Measurements from ENCODE around the gene RPRD1B.
"Not testable (repeated sequence)": the region's sequence is repeated elsewhere in the genome, so short reads cannot be mapped to it uniquely, and the experiment has no call there.

RPRD1B gene

DNA sequence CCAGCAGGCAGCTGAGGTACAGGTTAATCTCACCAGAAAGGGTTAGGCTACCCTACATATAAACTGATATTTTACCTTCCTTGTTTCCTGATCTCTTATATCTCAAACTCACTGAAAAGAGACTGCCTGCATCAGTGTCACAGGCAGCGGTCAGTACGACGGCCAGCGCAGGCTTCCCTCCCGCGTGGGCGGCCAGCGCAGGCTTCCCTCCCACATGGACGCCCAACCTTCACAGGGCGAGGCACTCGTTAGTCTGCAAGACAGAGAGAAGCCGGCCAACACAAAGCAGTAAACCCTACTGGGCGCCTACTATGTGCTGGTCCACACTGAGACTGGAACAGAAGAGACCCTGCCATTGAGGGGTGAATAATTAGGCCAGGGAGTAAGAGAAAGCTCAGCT is 33.3 kb upstream of the RPRD1B start:
- no peak for DNase-seq

DNA sequence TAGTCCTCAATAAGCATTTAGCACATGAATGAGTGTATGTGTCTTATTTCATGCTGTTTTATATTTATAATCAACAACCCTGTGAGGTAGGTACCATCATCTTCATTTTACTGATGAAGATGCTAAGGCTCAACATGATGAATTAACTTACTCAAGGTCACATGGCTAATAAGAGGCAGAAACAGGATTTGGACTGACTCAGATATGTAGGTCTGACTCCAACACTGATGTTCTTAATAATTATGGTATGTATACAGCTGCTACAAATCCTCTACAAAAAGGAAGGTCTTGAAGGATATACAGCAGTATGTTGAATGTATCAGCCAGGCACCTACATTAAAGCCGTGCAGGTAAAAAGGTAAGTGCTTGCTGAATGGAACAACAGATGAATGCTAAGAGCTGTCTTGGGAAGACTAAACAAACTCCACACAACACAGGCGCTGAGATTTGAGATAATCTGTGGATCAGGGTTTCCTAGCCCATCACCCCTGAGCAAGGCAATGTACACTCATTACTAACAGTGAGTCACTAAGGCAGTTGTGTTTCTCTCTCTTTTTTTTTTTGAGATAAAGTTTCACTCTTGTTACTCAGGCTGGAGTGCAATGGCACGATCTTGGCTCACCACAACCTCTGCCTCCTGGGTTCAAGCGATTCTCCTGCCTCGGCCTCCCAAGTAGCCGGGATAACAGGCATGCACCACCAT is 32.2 kb upstream of the RPRD1B start:
- DNase-seq: no peak

DNA sequence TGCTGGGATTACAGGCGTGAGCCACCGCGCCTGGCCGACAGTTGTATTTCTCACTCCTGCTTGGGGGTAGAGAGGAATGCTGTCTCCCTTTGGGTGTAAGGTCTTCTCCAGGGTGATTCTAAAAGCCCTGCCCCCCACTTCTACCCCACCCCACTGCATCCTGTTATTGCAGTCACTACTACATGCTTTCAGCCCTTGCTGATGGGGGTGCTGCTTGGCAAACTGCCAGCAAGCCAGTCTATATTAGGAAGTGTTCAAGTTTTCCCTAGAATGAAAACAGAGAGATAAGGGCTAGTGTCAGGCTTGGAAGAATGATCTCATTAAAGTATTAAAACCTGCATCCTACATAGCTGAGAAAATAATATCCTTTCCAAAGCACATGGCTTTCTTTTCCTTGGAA is 31.6 kb upstream of the RPRD1B start:
- no peak for DNase-seq

DNA sequence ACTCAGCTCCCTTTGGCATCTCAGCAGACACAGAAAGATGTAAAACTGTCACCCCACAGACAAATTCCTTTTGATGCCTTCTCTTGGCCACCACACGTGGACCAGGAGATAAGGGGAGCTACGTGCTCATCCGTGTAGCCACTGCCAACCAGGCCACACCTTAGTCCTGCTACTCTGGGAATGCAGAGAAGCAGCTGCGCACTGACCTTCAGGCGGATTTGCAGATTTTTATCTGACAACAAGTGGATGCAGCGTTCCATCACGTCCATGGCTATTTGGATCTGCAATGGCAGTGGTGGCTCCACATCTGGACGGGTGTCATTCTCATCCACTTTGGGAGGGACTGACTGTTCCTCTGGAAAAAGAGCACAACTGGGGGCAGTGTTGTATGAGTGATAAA is 31.1 kb upstream of the RPRD1B start:
- no peak for DNase-seq

DNA sequence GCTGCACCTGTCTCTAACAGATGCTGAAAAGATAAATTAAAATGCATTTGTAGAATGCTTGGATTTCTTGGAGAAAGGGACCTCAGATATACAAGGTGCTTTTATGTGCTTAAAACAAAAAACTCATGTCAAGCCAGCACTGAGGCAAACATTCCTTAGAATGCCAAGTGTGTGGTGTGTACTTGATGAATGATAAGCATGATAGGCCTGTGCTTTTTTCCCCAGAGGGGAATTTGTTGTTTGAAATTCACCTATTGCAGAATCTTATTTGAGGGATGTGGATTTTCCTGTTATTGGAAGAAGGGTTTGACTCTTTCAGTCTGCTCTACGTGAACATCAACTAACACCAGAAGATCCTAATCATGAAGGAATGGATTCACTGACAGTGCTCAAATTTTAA is 29.1 kb upstream of the RPRD1B start:
- DNase-seq: no peak

DNA sequence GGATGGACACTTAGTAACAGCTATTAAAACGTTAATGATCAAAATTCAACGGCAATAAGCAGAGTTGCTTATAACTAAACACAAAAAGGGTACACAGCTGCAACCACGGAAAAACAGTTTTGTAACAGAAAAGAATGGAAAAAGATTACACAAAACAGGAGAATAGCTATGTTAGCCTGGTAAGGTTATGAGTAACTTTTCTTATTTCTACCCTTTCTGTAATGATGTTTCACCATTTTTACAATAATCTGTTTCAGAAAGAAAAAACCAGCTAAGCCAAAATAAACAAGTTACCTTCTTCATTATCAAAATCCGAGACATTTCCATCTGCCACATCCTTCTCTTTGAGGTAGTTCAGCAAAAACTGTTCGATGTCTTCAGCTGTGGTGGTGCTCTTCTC is 27.6 kb upstream of the RPRD1B start:
- DNase-seq: no peak

DNA sequence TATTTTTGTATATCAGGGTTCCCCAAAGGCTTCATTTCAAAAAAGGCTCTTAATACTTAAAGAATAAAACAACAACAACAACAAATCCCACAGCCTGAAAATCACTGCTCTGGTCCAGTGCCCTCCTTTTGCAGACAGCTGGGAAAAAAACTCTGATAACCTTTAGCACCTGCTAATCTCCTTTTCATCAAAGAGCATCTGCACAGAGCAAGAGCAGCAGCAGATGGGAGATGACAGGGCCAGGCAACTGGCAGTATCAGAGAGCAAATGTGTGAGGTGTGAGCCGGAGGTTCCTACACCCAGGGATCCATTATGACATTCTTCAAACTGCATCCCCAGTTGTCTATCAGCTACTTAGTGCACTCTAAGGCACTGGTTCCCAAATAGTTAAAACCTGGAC is 26.0 kb upstream of the RPRD1B start:
- DNase-seq: no peak

DNA sequence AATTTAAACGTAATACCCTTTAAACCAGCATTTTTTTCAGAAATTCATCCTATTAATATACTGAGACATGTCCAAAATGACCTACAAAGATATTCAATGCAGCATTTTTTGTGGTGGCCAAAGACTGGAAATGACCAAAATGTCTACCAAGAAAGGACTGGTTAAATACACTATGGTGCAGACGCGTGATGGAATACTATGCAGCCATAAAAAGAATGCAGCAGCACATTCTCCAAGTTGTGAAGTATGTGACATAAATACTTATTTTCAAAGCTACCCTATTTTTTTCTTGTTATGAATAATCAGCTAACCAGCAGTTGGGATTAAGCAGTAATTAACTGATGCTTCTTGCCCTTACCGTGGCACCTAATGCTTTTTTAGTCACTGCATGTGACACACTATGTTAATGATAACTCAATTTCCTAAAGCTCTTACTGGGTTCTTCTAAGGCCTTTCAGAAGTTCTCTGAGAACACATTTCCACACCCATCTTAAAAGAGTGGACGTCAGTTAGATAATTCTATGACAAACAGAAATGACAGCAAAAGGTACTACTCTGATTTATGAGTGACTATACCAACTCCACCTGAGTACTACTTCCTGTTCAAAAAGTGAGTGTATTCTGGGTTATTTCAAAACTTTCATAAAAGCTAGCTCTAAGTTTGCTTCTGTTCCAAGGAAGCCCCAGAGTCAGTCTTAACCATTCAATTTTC is 25.2 kb upstream of the RPRD1B start:
- no peak for DNase-seq

DNA sequence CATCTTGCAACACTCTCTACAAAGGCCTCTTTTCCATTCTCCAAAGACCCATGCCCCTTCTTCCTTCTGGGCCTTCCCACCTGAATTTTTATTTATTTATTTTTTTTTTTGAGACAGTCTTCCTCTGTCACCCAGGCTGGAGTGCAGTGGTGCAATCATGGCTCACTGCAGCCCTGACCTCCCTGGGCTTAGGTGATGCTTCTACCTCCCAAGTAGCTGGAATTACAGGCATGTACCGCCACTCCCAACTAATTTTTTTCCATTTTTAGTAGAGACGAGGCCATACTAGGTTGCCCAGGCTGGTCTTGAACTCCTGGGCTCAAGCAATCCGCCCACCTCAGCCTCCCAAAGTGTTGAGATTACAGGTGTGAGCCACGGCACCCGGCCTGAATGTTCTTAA is 24.1 kb upstream of the RPRD1B start:
- DNase-seq: not testable (repeated sequence)

DNA sequence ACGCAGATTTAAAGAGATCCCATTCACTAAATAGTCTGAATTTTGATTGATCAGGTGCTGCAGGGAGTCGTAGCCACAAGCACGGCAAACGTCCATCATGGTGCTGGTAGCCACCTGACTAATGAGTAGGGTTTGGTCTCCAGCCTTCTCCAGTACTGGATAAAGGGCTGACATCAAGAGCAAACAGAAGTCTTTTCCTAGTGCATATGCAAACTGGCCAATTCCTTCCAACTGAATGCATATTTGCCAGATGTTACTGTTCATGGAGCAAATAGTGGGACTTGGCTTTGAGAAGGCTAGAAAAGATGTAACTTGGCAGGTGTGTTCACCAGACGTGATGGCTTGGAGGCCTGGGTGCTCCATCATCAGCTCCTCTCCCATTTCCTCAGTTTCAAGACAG is 21.9 kb upstream of the RPRD1B start:
- DNase-seq: no peak

DNA sequence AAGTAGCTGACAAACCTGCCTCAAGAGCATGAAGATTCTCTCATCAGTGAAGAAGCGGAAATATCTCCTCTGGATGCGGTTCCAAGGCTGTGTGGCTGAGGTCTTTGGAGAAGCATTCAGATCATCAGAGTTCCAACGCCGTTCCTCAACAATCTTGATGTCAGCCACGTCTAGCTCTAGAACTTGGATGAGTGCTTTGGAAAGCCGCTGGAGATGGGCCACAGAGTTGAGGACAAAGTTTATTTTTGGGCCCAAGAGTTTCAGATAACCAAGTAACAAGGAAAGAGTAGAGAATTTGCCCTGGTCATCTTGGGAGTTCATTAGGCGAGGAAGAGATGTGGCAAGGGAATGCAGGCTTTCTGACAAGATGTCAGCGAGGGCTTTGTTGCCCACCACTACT is 21.2 kb upstream of the RPRD1B start:
- DNase-seq: no peak

DNA sequence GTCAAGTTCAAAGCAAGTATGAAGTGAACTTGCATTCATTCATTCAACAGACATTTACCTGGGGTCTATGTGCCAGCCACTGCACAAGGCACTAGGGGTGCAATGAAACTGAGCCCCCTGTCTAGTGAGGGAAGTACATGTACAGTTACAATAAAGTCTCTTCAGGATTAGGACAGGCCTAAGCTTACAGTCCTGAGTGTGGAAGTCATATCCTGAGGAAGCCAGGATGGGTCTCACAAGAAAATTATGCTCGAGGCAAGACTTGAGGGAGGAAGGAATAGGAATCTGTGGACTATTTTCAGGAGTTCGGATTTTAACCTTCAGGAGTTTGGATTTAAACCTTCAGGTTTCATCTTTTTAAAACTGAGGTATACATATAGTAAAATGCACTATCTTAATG is 19.7 kb upstream of the RPRD1B start:
- DNase-seq: no peak

DNA sequence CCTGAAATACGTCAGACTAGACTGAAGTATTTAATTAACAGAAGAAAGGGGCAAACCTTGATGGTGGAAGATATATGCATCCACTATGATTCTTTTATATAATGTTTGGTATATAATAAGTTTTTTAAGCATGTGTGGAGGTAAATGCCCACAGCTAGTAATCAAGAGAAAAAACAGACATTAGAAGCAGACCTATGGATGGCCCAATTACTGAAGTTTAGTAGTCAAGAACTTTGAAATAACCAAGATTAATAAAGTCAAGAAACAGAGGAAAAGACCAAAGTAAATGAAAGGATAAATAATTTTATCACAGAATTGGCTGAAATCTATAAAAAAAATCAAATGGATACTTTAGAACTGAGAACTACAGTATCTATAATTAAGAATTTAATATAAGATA is 15.6 kb upstream of the RPRD1B start:
- DNase-seq: no peak

DNA sequence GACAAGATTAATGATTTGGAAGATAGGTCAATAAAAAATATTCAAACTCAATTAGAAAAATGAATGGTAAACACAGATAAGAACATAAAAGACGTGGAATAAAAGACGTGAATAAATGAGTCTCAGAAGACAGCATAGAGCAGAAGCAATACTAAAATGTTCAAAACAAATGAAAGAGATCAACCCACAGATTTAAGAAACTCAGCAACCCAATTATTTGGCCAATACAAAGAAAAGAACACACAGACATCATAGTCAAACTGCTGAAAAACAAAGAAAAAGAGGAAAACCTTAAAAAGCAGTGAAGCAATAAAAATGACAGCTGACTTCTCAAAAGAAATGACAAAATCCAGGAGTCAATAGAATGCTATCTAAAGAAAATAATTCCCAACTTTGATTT is 15.2 kb upstream of the RPRD1B start:
- no peak for DNase-seq

DNA sequence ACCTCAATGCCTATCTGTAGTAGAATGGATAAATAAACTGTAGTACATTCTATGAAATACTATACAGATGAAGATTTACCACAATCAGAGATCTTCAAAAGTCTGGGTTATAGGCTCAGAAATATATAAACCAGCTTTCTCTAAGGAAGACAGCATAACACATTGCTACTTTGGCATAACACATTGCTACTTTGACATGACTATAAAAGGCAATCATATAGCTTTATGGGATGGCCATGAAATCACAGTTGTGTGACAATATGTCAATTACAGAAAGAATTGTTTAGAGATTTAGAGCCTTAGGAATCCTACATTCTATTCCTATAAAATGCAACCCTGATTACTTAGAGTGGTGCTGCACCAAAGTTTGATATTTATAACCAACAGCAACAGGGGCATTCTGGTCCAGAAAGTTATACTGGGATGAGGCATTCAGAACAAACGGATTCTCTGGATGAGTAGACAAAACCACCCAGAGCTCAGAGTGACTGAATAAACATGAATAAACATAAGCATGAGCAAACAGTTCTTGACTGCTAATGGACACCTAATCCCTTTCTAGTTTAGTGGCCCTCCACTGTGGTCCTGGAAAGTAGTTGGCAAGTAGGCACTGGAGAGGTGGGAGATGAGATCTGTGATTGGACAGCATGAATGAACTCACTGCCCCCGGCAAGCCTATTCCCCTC is 12.3 kb upstream of the RPRD1B start:
- DNase-seq: no peak

DNA sequence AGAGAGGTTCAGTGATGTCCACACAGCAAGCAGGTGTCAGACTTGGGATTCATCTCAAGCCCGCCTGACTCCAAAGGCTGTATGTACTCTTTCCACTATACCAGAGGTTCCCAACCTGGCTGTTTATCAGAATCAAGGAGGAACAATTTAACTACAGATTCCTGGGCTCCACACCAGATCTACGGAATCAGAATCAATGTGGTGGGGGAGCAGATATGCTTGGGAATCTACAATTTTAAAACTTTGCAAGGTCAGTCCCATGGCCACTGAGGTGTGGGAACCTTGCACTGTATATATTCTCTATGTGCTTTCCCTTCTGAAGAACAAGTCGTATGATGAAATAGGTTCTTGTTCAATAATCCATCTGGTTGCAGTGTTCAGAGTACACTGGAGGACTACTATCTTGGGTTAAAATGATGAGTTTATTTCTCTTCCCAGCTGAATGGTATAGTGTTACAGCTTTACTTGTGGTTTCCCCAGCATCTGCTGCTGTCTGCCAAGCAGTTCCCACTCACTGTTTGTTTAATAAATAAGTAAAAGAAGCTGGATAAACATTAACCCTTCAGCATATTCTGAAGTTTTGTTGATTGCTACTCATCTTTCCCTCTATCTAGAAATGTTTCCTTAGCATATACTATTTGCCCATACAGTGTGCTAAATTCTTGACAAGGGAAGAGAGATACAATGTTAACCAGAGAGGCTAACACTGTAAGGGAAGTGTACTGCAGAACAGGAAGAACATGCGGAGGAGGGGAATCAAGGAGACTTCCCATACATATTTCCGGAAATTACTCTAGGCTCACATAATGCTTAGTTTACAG is 10.2 kb upstream of the RPRD1B start:
- DNase-seq: no peak

DNA sequence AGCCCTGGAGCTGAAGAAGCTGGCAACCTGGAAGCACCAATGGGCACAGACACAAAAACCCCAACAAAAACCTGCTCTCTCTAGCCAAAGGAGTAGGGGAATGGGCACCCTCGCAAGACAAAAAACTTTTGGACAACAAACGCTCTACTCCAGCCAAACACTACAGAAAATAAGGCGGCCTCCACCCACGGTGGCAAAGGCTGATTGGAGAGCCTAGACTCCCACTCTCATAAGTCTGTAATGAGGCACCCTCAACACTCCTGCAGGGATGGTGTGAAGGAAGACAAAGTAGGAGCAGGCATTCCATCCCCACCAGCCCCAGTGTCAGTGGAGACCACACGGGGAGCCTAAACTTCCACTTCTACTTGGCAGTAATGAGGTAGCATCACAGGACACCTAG is 9.1 kb upstream of the RPRD1B start:
- no peak for DNase-seq

DNA sequence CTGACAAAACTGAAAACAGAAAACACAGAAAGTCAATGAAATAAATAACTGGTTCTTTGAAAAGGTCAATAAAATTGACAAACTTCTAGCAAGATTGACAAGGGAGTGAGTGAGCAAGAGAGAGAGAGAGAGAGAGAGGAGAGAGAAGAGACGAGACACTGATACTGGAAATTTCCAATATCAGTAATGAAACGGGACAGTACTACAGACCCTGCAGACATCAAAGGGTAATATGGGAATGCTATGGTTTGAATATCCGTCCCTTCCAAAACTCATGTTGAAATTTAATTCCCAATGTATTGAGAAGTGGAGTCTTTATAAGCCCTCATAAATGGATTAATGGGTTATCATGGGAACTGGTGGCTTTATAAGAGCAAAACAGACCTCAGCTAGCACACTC is 4.1 kb upstream of the RPRD1B start:
- no peak for DNase-seq

DNA sequence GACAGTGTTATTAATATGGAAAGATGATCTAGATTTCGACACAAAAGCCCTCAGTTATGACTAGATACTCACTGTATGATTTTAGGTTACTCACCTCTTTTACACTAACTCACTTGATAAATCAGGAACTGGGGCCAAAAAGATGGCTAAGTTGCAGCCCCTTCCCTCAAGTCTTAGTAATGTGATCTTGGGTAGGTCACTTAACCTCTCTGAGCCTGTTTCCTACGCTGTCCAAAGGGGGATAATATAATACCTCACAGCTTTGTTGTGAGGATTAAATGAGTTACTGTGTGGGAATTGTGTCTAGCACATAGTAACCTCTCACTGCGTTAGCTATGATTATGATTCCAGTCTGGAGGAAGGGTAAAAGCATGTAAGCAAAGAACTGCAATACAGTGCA is 1.6 kb upstream of the RPRD1B start:
- DNase-seq: no peak

DNA sequence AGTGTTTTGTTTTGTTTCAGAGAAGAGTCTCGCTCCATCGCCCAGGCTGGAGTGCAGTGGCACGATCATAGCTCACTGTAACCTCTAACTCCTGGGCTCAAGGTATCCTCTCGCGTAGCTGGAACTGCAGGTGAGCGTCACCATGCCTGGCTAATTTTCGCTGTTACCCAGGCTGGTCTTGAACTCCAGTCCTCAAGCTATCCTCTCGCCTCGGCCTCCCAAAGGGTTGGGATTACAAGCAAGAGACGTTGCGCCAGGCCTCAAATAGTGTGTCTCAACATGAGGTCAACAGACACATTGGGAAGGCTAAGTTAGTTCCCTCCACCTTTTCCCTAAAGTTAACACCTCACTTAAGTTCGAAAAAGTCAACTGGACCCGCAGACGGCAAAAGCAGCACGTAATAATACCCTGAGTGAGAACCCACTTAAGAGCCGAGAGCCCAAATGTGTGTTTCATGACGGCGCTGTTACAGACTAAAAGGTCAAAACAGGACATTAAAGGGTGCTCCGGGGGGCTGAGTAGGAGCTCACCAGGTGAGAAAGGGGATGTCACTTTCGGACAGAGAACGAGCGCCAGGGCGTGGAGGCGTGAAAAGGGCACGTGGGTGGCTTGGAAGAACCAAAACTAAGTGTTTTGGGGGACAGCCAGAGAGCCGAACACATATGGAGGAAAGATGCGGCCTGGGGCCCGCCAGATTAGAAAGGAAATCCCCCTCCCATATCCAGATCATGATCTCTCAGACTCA is 789 bp upstream of the RPRD1B start:
- DNase-seq: peak in 8 of 56 donors; percentile 53 to 69 (median 58)

DNA sequence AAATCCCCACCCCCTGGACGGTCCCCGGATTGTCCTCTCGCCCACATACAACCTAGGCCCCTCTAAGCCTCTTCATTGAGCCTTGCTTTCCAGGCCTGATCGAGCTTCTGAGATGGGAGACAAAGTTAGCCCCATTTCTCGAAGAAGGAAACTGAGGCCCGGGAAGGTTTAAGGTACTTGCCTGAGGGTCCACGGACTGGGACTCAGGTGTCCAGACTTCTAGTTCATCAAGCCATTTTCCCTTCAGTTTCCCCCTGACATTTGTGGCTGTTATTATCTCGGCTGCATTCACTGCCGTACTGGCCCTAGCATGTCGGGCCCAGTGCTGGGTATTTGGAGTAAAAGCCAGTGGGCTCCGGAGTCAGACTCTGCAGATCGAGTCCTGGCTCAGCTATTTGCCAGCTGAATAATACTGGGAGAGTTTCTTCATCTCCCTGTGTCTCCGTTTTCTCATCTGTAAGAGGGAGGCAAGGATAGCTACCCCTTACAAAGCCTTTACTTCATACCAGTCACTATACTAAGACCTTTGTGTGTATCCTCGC is 633 bp downstream of the RPRD1B start:
- DNase-seq: no peak
